Activated CD8-positive, alpha-beta memory T cell treated with anti-CD3 and anti-CD28 coated beads for 48 hours (primary cell): ENCODE measurements around the gene GREM1.

ENCODE experiments used
- DNase-seq, 3 experiments: peaks; one replicate each; pipeline ENCODE4 v3.0.0-alpha.2; 2020; ENCODE audit warnings: low read depth in 2 of 3, low spot score in 2 of 3

GREM1 gene

GRCh38 chr15:32781781-32782180, 64.0 kb downstream of the GREM1 start:
- no peak for DNase-seq

DNA sequence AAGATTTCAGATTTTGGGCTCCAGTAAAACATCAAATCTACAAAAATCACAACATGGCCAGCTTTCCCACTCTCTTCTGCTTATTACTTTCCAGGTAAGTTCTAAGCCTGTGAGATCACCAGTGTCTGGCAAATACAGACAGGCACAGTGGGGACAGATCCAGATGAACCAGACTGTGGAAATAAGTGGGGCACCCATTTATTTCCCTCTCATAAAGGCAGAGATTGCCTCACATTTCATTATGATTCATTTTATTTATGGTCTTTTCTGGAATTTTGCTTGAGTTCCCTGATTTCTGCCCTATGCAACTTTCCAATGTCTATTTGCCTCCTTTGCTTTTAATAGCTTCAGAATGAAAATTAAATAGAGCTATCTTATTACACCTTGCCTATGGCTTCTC, 66.8 kb downstream of the GREM1 start:
- DNase-seq = no peak

GRCh38 chr15:32786906-32787305, 69.1 kb downstream of the GREM1 start:
- DNase-seq = no peak

DNA sequence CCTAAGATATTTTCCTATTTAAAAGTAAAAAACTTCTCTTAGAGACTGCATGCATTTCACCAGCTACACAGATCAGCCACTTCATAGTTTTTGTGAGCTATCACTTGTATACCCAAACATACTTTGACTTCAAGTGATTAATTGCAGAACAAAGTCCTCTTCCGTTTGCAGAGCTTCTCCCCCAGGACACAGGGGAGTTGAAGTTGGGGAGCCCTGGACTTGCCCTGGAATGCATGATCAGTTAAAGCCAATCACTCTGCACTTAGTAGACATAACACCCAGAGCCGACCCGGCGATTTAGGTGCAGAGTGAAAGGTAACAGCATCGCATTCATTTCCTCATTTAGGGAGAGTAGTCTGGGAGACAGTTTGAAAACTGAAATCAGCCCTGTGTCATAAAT, 70.1 kb downstream of the GREM1 start:
- no peak for DNase-seq

- DNase-seq = no peak
Observed at GRCh38 chr15:32790352-32790999, 72.7 kb downstream of the GREM1 start.

DNA sequence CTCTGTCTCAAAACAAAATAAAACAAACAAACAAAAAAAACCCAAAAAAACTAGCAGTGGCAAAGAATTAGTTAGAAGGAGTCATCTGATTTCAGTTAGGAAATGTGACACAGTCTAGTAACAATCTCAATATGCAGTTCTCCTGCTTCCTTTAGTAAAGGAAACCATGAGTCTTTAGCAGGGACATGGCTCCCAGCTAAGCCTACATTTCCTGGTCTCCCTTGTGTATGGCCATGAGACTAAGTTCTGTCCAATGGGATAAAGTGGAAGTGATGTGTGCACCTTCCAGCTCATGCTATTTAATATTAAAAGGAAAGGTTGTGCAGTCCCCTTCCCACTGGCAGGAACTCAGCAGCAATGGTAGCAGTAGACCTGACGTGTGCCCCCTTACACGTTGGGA, 74.6 kb downstream of the GREM1 start:
- no peak for DNase-seq
